HK-2 (cell line): ENCODE results near the gene TRIM42.

Experiments
- DNase-seq: peaks from one replicate; pipeline ENCODE4 v3.0.0-alpha.2; 2018; ENCODE audit not compliant: unreplicated experiment

The TRIM42 gene

DNA sequence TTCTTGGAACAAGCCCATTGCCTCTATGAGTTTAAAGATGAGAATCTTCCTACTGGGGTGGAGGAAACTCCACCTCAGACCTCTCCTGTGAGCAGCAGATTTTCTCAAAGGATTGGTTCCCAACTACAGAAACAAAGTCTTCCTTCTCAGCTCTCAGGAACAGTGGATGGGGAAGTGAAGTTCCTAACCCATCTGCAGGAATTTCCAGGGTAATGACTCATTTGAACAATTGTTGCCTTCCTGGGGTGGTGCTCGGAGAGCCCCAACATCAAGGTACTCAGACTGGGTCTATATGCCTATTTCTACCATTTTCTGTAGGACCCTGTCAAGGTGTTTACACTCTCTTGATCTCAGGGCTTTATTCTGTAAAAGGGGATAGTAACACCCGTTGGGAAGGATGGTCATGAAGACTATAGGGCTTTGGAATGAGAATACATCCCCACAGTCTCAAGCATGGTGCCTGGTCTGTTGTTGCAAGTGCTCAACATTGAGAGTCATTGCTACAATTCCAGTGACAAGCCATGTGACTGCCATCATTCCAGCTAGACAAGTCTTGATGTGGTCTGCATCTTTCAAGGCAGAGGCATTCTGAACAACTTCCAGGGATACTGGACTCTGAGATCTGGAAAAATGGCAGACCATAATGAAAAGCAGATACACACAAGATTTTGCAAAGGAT lies 33.0 kb downstream of the TRIM42 start:
- DNase-seq = no peak

DNA sequence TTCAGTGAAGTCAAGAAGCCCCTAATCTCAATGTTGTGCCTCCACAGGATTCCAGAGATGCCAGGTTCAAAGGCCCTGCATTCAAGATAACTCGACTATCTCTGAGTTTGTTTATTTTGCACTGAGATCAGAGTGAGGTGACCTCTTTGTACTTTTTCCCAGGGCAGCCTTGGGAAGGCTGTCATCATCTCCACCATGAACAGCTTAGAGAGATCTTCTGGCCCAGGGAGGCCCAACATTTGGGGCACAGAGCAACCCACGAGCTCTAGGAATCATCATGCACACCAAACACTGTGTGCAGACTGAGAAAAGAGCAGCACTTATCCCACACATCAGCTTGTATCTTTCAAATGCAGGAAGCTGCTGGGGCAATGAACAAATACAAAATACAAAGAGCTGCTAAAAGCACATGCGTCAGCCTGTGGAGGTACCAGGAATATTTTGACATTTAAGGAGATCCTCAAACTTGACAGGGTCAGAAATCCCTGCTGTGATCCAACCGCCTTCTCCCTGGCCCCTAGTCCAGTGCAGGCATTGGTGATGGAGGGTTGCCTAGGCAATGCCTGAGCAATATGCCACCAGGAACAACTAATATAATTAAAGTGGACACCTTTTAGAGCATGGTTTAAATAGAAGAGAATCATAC lies 33.6 kb downstream of the TRIM42 start:
- no peak for DNase-seq

DNA sequence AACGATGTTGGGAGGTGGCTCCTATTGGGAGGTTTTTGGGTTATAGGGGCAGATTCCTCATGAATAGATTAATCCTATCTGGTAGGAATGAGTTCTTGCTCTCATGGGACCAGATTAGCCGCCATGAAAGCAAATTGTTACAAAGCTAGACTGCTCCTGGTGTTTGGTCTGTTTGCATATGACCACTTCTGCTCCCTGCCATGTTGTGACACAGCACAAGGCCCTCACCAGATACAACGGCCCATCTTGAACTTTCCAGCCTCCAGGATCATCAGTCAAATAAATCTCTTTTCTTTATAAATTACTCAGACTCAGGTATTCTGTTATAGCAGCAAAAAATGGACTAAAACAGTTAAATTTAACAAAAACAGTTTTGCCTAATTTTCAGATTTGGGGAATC lies 34.4 kb downstream of the TRIM42 start:
- DNase-seq = no peak

DNA sequence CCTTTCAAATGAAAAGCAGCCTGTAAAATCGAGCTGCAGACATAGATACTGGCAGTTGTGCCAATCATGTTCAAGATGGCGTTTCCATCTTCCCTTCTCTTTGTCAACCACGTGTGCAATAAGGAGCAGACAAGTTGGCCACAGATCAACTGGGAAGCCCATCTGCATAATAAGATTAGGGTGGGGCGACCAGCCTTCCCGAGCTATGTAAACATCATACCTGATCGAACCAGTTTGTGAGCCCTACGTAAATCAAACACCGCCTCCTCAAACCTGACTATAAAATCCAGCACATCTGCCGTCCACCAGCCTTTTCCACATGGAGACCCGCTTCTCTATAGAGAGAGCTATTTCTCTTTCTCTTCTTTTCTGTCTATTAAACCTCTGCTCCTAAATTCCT lies 37.2 kb downstream of the TRIM42 start:
- DNase-seq = no peak

DNA sequence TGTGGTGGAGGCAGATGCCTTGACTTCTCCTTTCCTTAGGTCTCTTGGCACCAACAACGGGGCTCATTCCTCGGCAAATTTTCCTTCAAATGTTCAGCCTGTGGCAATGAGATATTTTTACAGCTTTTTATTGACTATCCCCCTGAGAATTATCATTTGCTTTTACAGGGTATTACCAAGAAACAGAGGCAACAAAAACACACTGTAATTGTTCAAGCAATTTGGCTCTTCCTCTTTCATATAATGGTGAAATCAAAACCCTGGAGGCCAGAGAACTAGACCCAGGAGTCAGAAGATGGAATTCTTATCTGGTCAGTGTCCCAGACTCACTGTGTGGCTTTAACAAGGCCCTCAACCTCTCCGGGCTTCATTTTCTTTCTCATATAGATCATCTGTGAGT lies 40.1 kb downstream of the TRIM42 start:
- no peak for DNase-seq

DNA sequence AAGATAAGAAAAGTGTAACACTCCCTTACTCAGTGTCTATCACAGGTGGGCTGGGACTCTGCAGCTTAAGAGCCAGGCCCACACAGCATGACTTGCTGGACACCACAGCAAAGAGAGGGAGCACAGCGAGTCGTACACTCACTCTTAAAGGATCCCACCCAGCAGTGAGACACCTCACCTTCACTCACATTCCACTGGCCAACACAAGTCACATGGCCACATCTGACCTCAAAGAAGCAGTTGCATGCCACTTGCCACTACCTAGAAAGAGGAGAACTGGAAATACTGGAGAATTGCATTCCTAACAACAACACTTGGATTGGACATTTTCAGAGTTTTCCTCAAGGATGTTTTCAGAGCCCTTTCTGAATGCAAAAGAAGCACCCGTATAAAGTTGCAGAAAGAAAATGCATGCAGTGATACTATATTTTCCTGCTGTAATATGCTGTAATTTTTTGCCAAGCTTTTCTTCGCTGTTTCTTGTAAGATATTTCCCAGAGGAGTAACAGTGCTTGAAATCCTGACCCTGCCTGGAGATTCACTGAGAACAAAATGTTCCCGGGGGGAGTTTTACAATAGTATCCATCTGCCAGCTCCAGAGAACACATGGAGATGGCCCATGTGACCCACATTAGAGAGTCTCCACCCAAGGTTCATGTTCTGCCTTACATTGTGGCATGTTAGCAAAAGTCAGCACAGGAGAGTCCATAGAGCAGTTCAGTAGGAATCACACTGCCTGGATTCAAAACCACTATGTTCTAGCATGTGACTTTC lies 42.2 kb downstream of the TRIM42 start:
- DNase-seq = no peak

DNA sequence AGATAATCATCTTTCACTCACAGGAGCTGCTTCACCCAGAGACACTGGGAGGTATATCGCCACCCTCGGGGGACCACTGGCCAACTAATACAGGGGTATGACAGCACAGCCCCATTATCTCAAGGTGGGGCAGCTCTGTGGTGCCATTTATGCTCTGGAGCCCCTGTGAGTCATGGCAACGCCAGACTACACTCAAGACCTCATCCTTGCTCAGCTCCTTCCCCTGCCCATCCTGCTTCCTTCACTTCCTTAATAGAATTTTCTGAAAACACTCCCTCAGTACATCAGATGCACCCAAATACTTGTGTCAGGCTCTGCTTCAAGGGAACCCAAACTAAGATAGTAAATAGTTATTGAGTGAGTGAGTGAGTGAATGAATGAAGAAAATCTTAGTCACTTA lies 45.7 kb downstream of the TRIM42 start:
- no peak for DNase-seq

DNA sequence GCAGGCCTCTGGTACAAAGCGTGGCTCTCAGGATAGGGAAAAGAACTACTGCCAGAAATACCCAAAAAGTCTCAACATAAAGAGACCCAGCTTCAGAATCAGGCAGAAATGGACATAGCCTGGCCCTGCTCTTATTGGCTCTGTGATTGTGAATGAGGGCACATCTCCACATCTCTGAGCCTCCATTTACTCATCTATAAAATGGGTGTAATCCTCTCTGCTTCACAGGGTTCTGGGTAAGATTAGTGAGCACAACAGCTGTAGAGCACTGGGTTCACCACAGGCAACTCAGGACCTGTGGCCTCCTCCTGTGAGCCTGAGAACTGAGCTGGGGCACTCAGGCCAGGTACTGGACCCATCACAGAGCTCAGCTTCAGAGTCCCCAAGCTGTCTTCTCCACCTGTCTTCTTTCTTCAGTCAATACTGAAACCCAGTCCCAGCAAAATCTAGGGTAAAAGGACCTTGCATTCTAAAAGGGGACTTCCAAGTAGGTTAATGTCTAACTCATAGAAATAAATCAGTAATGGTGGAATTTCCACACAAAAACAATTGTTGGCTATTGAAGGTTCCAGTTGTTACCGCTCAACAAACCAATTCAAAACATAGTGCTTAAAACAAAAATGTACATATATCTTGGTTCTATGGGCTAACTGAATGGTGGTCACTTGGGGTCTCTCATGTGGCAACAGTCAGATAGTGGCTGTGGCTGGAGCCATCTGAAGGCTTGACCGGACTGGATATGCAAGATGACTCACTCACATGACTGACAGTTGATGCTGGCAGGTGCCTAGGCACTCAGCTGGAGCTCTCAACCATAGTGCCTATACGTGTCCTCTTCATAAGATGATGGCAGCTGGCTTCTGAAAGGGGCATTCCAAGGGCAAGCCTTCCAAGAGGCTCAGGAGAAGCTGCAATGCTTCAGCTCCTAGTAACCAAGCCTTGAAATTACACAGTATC lies 47.3 kb downstream of the TRIM42 start:
- no peak for DNase-seq

DNA sequence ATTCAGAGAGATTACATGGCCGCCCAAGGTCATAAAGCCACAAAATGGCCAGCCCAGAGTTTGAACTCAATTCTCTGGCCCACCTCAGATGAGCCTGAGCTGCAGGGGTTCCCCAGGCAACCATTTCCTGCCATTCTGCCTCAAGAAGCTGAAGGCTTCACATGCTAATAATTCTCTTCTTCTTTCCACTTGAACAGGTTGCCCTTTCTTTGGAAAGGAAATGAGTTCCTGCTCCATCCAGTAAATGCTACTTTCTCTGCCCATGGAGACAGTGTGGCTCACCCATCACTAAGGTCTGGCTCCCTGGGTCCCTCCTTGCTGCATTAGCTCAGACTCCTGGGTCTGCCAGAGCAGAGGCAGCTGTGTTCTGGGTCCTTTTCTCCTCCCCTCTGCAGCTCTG lies 48.2 kb downstream of the TRIM42 start:
- DNase-seq = no peak

DNA sequence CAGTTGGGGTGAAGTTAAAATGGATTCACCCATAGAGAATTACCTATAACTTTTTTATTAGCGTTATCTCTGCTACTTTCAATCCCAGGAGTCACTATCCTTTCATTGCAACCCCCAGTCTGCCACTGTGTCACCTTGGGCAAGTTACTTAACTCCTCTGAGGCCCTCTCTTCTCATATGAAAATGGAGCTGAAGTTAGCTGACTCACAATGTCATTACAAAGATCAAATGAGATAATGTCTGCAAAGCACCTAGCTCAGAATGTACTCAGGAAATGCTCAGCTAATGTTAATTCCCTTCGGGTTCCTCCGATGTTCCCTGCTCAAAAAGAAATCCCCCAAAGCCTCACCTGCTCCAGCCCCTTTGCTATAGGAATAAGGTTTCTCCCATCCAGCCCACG lies 50.0 kb downstream of the TRIM42 start:
- DNase-seq = no peak

DNA sequence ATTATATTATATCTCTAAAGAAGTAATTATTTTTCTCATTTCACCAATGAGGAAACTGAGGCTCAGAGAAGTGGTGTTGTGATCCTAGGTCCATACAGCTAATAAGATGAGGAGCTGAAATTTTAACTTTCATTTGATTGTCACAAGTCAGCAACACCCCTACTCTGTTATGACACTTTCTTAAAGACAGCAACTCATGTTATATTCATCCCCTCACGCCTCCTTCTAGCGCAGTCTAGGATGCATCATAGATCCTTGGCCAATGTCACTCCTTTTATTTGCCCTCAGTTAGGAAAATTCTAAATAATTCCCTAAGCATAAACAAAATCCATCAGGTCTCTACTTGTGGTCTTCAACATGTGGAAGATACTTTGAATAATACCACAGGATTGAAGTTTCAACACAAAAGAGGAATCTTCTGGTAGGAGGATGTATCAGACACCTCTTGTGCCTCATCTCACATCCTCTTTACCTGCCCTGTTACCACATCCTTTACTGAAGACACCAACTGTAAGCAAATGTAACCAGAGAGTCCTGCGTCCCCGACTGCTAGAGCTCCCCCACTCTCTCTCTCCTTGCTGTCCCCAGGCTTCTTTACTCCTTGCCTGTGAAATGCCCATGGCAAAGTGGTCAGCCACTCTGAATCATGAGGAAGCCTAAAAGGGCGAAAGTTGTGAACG lies 53.7 kb downstream of the TRIM42 start:
- DNase-seq = no peak

DNA sequence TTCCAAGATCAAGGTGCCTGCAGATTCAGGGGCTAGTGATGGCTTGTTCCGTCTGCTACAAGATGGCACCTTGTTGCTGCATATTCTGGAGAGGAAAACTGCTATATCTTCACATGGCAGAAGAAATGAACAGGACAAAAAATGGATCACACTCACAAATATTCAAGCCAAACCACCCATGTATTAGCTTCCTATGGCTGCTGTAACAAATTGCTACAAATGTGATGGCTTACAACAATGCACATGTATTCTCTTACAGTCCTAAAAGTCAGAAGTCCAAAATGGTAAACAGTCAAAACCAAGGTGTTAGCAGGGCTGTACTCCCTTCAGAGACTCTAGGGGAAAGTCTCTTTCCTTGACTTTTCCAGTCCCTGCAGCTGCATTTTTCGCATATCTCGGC lies 55.8 kb downstream of the TRIM42 start:
- DNase-seq = no peak

DNA sequence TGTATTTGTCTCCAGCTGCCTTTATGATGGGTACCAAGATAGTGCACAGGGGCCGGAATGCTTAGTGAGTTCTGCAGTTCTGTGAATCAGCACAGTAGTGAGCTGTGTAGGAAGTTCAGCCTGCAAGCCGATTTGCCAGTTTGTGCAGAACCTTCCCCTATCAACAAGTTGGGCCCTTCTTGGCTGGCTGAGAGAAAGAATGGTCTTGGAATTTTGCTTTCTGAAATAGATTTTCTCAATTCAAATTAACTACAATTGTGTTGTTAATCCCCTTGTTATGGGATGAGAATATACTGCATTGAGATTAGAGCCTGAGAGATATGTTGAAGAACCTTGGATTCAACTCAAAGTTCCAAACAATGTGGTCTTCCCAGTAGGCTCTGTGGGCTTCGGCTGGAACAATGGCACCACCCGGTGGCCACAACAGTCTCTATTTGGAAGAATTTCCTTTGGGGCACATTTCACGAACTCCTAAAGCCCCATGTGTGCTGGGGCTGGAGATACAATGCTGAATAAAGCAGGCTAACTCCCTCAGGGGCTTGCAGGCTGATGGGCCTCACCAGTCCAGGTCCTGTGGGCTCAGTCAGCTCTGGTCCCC lies 59.1 kb downstream of the TRIM42 start:
- DNase-seq = peak; percentile 51

DNA sequence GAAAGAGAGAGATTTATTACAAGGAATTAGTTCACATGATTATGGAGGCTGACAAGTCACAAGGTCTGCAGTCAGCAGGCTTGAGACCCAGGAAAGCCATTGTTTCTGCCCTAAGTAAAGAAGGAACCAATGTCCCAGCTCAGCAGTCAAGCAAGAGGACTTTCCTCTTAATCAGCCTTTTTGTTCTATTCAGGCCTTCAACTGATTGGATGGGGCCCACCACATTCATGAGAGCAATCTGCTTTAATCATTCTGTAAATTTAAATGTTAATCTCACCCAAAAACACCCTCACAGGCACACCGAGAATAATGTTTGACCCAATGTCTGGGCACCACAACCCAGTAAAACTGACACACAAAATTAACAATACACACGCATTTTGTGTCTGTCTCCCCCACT lies 64.3 kb downstream of the TRIM42 start:
- no peak for DNase-seq

DNA sequence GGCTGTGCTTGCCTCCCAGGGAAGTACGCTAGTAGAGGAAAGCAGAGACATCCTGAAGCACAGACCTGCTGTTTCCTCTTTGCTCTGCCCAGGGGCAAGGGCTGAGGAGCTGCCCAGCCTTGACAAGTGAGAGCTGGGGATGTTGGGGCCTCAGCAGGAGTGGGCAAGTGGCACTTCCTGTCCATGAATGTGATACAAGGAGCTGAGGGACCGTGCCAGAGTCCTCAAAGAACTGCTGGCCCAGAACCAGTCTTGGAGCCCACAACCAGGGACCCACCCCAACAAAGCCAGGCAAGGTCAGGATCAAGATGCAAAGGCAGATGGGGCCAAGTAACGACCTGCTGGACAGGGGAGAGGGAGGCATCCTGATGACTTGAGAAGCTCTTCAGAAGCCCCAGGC lies 70.3 kb downstream of the TRIM42 start:
- DNase-seq = no peak

DNA sequence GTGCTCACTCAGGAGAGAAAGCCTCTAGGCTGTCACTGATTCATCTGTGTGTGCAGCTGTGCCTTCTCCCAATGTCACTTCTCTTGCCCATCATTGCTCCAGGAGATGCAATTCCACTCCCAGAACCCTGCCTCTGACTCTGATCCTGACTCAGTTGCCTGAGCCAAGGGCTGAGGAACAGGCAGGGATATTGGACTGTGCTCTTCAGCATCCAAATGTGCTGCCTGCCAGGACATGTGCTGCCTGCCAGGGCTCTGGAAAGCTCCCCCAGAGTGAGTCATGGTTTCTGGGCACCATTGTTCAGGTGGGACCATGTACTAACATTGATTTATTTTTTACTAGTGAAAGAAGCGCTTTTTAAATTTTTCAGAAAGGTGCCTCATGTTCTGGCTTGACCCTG lies 71.0 kb downstream of the TRIM42 start:
- no peak for DNase-seq
